Measurements from ENCODE around the gene DLGAP1. TPM values are rescaled to one million over a fixed set of nuclear protein-coding genes. Genes with fewer than 3 reads are reported as not detected.
"Not testable (repeated sequence)": the region's sequence is repeated elsewhere in the genome, so short reads cannot be mapped to it uniquely, and the experiment has no call there.

DLGAP1 gene
- total and polyA plus RNA-seq, 7 experiments from 2014 or later, result 0.32 to 1.0 TPM; not detected in 5

DNA sequence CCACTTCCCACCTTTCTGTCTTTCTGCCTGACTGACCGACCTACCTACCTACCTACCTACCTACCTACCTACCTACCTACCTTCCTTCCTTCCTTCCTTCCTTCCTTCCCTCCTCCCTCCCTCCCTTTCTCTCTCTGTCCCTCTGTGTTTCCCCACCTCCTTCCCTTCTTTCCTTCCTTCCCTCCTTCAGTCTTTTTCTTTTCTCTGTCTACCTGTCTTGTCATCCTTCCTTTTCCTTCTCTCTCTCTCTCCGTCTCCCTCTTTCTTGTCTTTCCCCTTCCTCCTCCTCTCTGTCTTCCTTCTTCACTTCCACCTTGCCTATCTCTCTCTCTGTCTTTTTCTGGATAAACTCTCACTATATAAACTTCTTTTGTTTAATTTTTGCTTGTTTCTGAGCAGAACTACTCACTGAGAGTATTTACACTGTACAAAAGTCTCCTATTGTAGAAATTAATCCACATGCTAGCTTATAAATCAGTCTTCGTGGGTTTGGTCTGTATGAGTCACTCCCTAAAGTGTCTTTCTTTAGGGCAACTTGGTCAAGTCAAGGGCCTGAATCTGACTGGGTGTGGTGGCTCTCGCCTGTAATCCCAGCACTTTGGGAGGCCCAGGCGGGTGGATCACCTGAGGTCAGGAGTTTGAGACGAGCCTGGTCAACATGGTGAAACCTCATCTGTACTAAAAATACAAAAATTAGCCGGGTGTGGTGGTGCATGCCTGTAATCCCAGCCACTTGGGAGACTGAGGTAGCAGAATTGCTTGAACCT is 871.8 kb downstream of the DLGAP1 start:
- H3K9me3 ChIP-seq (ENCODE audit: control insufficient read depth in 2 of 3, low read length in 3 of 3); DNase-seq; intact Hi-C loops (cut with micrococcal nuclease); H3K27me3 Mint-ChIP-seq; H3K4me1 ChIP-seq (ENCODE audit: control insufficient read depth in 2 of 2, insufficient read depth in 2 of 2, low read length in 2 of 2); H3K36me3 ChIP-seq (ENCODE audit: control insufficient read depth in 2 of 3, insufficient read depth in 3 of 3, low read length in 3 of 3); H3K4me3 ChIP-seq (ENCODE audit: low read length); H3K4me3 Mint-ChIP-seq; H3K27me3 ChIP-seq (ENCODE audit: control insufficient read depth in 2 of 2, insufficient read depth in 2 of 2, low read length in 2 of 2); H3K27ac ChIP-seq (ENCODE audit: low read depth, low read length); H3K9me3 Mint-ChIP-seq; H3K36me3 Mint-ChIP-seq; ATAC-seq; POLR2A ChIA-PET: not testable (repeated sequence)
- Mint-ChIP-seq H3K27ac (peak overlapping the region in 1 of 9 donors; percentile 43), H3K4me1 (peaks cover 0 to 28% (median 11%) of the 10 kb centered on the region in 7 donors)
- CTCF ChIA-PET, result interaction anchor here (1.5 kb wide), 1 partner anchor 82 kb away, joined by 3 read pairs; no protein-coding TSS in a partner anchor

DNA sequence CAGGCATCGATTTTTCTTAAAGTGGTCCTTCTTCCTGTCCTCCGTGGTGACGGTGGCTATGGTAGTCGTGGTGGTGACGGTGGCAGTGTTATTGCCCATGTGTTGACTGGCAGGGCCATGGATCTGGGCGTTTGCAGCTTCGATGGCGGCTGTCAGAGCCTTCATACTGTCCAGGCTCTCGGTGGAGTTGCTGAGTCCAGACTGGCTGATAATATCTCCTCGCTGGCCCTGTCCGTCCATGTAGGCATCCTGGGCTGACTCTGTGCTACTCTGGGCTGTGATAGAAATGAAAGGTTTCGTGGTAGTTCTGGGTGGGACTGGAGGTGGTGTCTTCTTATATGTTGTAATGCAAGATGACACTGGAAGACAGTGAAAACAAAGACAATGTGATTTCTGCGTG is 873.2 kb downstream of the DLGAP1 start:
- Mint-ChIP-seq H3K27me3 (no peaks in the 10 kb centered on the region), H3K36me3 (peaks cover 0 to 3% (median 0%) of the 10 kb centered on the region in 5 donors), H3K9me3 (no peaks in the 10 kb centered on the region), H3K4me3 (no peak overlapping the region), H3K4me1 (peaks cover 0 to 23% (median 11%) of the 10 kb centered on the region in 7 donors), H3K27ac (no peak overlapping the region)
- intact Hi-C loops (cut with micrococcal nuclease), result no loop called here
- Histone ChIP-seq H3K4me3 (ENCODE audit: low read length) (no peak overlapping the region), H3K36me3 (ENCODE audit: control insufficient read depth in 2 of 3, insufficient read depth in 3 of 3, low read length in 3 of 3) (no peaks in the 10 kb centered on the region), H3K4me1 (ENCODE audit: control insufficient read depth in 2 of 2, insufficient read depth in 2 of 2, low read length in 2 of 2) (no peaks in the 10 kb centered on the region), H3K9me3 (ENCODE audit: control insufficient read depth in 2 of 3, low read length in 3 of 3) (no peaks in the 10 kb centered on the region), H3K27ac (ENCODE audit: low read depth, low read length) (no peak overlapping the region), H3K27me3 (ENCODE audit: control insufficient read depth in 2 of 2, insufficient read depth in 2 of 2, low read length in 2 of 2) (no peaks in the 10 kb centered on the region)
- DNase-seq, result no peak
- CTCF ChIA-PET, result interaction anchor here (1.5 kb wide), 1 partner anchor 83 kb away, joined by 3 read pairs; no protein-coding TSS in a partner anchor
- POLR2A ChIA-PET, result no interaction called here
- no peak for ATAC-seq

DNA sequence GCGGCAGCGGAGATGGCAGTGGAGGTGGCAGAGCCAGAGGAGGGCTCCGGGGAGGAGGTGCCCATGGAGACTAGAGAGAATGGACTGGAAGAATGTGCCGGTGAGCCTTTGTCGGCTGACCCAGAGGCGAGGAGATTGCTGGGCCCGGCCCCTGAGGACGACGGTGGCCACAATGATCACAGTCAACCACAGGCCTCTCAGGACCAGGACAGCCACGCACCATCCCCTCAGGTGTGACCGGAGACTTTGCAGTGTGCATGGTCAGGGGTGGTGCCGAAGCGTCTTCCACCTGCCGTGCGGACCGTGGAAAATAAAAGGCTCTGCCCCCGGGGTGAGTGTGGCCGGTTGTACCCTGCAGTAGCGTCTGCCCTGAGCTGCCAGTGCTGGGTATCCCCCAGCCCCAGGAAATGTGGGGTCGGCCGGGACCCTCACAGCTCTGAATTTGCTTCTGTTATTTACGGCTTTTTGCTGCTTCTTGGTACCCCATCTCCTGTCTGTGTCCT is 874.5 kb downstream of the DLGAP1 start:
- H3K4me1 ChIP-seq (ENCODE audit: control insufficient read depth in 2 of 2, insufficient read depth in 2 of 2, low read length in 2 of 2); intact Hi-C loops (cut with micrococcal nuclease); ATAC-seq; H3K27me3 ChIP-seq (ENCODE audit: control insufficient read depth in 2 of 2, insufficient read depth in 2 of 2, low read length in 2 of 2); H3K27ac Mint-ChIP-seq; H3K4me3 ChIP-seq (ENCODE audit: low read length); H3K4me3 Mint-ChIP-seq; H3K36me3 ChIP-seq (ENCODE audit: control insufficient read depth in 2 of 3, insufficient read depth in 3 of 3, low read length in 3 of 3); POLR2A ChIA-PET; H3K27me3 Mint-ChIP-seq; H3K27ac ChIP-seq (ENCODE audit: low read depth, low read length); H3K9me3 Mint-ChIP-seq; H3K36me3 Mint-ChIP-seq; DNase-seq; H3K9me3 ChIP-seq (ENCODE audit: control insufficient read depth in 2 of 3, low read length in 3 of 3): not testable (repeated sequence)
- peaks cover 0 to 11% (median 6%) of the 10 kb centered on the region in 7 donors for H3K4me1 Mint-ChIP-seq
- CTCF ChIA-PET, result interaction anchor here (1.2 kb wide), 1 partner anchor 14 kb away, joined by 3 read pairs; no protein-coding TSS in a partner anchor

DNA sequence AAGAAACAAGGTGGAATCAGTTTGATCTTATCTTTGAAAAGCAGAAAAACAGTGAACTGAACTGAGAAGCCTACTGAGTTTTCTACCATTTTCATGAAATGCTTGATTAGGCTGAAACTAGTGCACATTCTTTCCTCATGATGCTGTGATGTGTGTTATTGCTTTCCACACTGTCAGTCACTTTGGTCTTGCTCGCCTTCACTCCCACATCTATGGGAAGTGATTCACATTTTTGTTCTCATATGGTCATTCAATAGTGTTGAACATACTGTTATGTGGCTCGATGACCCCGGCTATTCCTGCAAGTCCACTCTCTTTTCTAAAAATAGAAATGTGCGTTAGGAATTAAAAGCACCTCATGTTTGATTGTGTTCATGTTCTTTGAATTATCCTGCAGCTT is 875.4 kb downstream of the DLGAP1 start:
- no peaks in the 10 kb centered on the region for H3K4me1 ChIP-seq (ENCODE audit: control insufficient read depth in 2 of 2, insufficient read depth in 2 of 2, low read length in 2 of 2)
- ChIA-PET CTCF (interaction anchor here (1.2 kb wide), 1 partner anchor 15 kb away, joined by 3 read pairs; no protein-coding TSS in a partner anchor), POLR2A (no interaction called here)
- H3K27ac ChIP-seq (ENCODE audit: low read depth, low read length), result no peak overlapping the region
- Mint-ChIP-seq H3K4me1 (peaks cover 0 to 3% (median 0%) of the 10 kb centered on the region in 7 donors), H3K36me3 (peaks cover 0 to 3% (median 0%) of the 10 kb centered on the region in 5 donors), H3K27me3 (no peaks in the 10 kb centered on the region), H3K27ac (no peak overlapping the region), H3K9me3 (no peaks in the 10 kb centered on the region), H3K4me3 (no peak overlapping the region)
- no peaks in the 10 kb centered on the region for H3K9me3 ChIP-seq (ENCODE audit: control insufficient read depth in 2 of 3, low read length in 3 of 3)
- H3K36me3 ChIP-seq (ENCODE audit: control insufficient read depth in 2 of 3, insufficient read depth in 3 of 3, low read length in 3 of 3), result no peaks in the 10 kb centered on the region
- no peak for ATAC-seq
- no peak overlapping the region for H3K4me3 ChIP-seq (ENCODE audit: low read length)
- no peaks in the 10 kb centered on the region for H3K27me3 ChIP-seq (ENCODE audit: control insufficient read depth in 2 of 2, insufficient read depth in 2 of 2, low read length in 2 of 2)
- DNase-seq, result no peak
- intact Hi-C loops (cut with micrococcal nuclease), result no loop called here

DNA sequence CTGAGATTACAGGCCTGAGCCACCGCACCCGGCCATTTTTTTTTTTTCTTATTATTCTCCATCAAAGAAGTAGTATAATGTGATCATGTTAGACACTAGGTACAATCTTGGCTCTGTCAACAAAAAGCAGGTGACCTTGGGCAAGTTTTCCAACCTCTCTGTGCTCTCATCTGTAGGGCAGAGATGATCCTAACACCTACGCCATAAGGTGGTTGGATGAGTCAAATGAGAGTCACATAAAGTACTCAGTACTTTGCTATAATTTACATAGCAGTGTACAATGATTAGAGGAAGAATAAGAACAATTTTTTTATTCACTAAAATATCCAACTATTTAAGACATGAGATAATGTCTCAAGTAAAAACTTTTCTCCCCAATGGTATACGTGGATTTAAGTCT is 876.5 kb downstream of the DLGAP1 start:
- H3K36me3 Mint-ChIP-seq, result peaks cover 0 to 3% (median 0%) of the 10 kb centered on the region in 5 donors
- Histone ChIP-seq H3K36me3 (ENCODE audit: control insufficient read depth in 2 of 3, insufficient read depth in 3 of 3, low read length in 3 of 3) (no peaks in the 10 kb centered on the region), H3K27me3 (ENCODE audit: control insufficient read depth in 2 of 2, insufficient read depth in 2 of 2, low read length in 2 of 2) (no peaks in the 10 kb centered on the region), H3K4me3 (ENCODE audit: low read length) (no peak overlapping the region), H3K9me3 (ENCODE audit: control insufficient read depth in 2 of 3, low read length in 3 of 3) (no peaks in the 10 kb centered on the region), H3K27ac (ENCODE audit: low read depth, low read length) (no peak overlapping the region), H3K4me1 (ENCODE audit: control insufficient read depth in 2 of 2, insufficient read depth in 2 of 2, low read length in 2 of 2) (no peaks in the 10 kb centered on the region)
- no peaks in the 10 kb centered on the region for H3K27me3 Mint-ChIP-seq
- no peaks in the 10 kb centered on the region for H3K9me3 Mint-ChIP-seq
- ATAC-seq, result no peak
- no peak overlapping the region for H3K4me3 Mint-ChIP-seq
- no peak overlapping the region for H3K27ac Mint-ChIP-seq
- ChIA-PET CTCF (no interaction called here), POLR2A (no interaction called here)
- intact Hi-C loops (cut with micrococcal nuclease), result no loop called here
- H3K4me1 Mint-ChIP-seq, result peaks cover 0 to 3% (median 0%) of the 10 kb centered on the region in 7 donors
- no peak for DNase-seq

DNA sequence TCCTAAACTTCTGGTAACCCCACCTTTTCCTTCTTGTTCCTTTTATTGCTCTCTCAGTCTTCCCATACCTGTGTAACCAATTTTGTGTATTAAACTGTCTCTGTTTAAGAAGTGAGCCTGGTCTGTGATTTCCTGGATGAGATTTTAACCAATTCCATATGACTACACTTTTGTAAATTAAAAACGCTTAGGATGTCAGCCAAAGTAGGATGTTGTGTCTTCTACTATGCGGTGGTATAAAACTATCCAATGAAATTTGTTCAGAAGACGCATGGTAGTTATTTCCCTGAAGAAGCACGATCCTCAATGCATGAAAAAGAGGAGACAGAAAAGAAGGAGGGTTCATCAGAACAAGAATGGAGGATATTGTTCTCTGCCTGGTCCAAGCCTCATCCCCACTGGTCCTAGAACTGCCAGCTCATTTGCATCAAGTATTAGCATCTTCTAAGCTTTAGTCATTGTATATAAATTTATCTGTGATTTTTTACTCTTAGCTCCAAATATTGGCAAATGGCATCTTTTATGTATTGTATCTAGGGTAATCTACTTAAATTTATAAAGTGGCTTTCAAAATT is 877.7 kb downstream of the DLGAP1 start:
- CTCF ChIA-PET, result interaction anchor here (0.5 to 1.3 kb wide), 3 partner anchors 8 to 266 kb away, joined by 3 to 4 read pairs (median 3); no protein-coding TSS in a partner anchor
- intact Hi-C loops (cut with micrococcal nuclease), result no loop called here
- H3K27me3 ChIP-seq (ENCODE audit: control insufficient read depth in 2 of 2, insufficient read depth in 2 of 2, low read length in 2 of 2), result no peaks in the 10 kb centered on the region
- Mint-ChIP-seq H3K4me3 (no peak overlapping the region), H3K36me3 (no peaks in the 10 kb centered on the region), H3K9me3 (no peaks in the 10 kb centered on the region), H3K27me3 (no peaks in the 10 kb centered on the region), H3K4me1 (no peaks in the 10 kb centered on the region), H3K27ac (no peak overlapping the region)
- no peak overlapping the region for H3K27ac ChIP-seq (ENCODE audit: low read depth, low read length)
- H3K36me3 ChIP-seq (ENCODE audit: control insufficient read depth in 2 of 3, insufficient read depth in 3 of 3, low read length in 3 of 3), result no peaks in the 10 kb centered on the region
- H3K9me3 ChIP-seq (ENCODE audit: control insufficient read depth in 2 of 3, low read length in 3 of 3), result no peaks in the 10 kb centered on the region
- H3K4me3 ChIP-seq (ENCODE audit: low read length), result no peak overlapping the region
- DNase-seq (no peak), ATAC-seq (no peak)
- POLR2A ChIA-PET, result interaction anchor here (1.4 kb wide), 1 partner anchor 17 kb away, joined by 6 read pairs; no protein-coding TSS in a partner anchor
- no peaks in the 10 kb centered on the region for H3K4me1 ChIP-seq (ENCODE audit: control insufficient read depth in 2 of 2, insufficient read depth in 2 of 2, low read length in 2 of 2)

All from naive thymus-derived CD4-positive, alpha-beta T cell (primary cell).